Measurements from ENCODE around the gene TRABD.
A peak's percentile ranks its signal among the peaks of the same experiment; 100 is the strongest.

The TRABD gene

DNA sequence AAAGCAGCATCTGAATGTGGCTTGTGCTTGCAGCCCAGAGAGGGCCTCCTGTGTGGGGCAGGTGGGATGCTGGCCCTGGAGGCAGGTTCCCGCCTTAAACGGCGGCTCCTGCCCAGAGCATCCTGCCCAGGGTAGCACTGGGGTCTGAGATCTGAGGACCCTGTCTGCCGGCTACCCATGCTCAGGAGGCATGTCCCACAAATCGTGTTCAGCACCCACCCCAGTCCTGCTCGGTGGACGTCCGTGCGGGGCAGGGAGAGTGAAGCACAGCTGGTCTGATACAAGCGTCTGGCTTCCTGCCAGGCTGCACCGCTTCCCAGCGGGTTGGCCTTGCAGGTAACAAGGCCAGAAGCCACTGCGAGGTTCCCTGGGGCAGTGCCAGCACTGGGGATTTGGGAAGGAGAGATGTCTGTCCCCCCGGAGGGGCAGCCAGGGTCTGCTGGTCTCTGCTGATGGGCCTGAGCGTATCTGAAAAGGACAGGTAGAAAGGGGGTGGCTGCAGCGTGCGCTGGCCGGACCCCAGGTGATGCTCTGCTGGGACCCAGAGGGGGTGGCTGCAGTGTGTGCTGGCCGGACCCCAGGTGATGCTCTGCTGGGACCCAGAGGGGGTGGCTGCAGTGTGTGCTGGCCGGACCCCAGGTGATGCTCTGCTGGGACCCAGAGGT is 3.6 kb downstream of the TRABD start:
- DNase-seq: no peak

DNA sequence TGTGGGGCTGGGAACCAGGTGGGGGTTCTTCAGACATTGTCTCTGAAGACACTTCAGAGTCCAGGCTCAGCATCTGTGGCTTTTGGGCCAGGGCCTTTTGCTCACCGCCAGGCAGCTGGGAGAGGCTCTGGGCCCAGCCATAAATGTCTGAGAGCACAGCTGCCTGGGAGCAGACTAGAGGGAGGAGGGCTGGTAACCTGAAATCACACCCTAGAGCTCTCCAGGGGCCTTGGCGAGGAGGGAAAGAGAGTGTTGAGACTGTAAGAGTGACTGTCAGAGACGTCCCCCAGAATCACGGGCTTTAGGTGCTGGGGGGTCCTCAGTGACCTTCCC is 4.1 kb downstream of the TRABD start:
- no peak for DNase-seq

- peak; percentile 42 for DNase-seq
Observed at GRCh38 chr22:50190182-50190940, 4.6 kb downstream of the TRABD start.

DNA sequence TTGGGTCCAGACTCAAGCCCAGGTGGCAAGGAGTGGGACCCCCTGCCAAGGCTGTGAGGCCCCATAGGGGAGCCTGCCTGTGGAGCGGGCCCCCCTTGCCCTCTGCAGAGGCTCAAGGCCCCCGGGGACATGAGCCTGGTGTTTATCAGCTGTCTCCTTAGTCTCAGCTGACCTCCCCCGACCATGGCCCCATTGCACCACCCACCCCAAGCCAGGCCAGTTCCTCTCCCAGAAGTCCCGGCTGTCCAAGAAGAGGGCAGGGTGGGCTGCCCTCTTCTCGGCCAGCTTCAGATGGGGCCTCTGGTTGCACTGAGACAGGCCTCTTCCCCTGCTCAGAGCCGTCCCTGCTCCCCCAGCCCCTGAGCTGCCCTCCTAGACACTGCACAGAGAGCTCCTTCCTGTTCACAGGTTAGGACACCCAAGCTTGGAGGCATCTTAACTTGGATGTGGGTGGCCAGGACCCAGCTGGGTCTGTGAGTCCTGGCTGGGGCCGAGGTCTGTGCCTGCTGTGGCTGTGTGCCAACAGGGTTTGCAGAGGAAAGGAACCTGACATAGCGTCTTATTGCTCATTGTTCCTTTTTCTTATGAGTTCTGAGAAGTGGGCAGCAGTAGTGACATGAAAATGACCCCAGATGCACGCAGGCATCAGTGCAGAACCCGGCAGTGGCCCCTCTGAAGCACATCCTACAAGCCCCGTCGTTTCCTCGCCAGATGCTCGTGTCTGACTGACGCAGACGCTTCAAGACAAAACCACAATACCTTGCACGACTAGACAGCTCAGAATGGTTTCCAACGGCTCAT is 5.4 kb downstream of the TRABD start:
- DNase-seq: peak; percentile 36

DNA sequence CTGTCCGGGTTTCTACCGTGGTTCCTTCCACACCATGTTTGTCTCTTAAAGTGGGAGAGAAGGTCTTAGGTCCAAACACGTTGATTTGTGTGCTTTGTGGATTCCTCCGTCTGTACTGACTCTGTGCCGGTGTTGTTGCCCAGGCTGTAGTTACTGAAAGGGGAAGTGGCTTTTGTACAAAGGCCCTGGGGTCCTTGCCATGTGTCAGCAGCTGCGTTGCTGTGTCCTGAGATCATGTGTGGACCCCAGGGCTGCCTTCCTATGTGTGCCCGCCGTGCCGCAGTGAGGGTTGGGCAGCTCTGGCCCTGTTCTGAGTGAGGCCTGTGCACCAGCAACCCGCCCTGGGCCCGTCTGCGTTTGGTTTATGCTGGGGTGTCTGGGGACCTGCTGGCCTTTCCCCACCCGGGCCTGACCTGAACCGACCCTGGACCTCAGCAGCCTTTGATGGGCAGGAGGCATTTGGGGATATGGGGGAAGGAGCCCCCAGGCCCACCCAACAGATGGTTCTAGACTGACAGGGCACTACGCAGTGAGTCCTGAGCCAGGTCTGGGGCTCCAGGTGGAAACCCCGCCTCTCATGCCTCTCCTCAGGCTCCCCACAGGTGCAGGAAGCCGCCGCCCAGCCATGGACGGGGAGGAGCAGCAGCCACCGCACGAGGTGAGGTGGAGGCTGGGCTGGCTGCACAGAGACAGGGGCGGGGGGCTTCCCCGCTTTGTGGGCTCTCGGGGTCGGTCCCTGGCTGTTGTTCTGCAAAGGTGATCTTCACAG is 6.9 kb downstream of the TRABD start:
- no peak for DNase-seq

- DNase-seq: no peak
Observed at GRCh38 chr22:50193621-50194020, 7.9 kb downstream of the TRABD start.

GRCh38 chr22:50194037-50194805 is 8.5 kb downstream of the TRABD start:
- no peak for DNase-seq

- no peak for DNase-seq
Observed at GRCh38 chr22:50196256-50196655, 10.5 kb downstream of the TRABD start.

- DNase-seq: no peak
Observed at GRCh38 chr22:50197000-50197800, 11.5 kb downstream of the TRABD start.

DNA sequence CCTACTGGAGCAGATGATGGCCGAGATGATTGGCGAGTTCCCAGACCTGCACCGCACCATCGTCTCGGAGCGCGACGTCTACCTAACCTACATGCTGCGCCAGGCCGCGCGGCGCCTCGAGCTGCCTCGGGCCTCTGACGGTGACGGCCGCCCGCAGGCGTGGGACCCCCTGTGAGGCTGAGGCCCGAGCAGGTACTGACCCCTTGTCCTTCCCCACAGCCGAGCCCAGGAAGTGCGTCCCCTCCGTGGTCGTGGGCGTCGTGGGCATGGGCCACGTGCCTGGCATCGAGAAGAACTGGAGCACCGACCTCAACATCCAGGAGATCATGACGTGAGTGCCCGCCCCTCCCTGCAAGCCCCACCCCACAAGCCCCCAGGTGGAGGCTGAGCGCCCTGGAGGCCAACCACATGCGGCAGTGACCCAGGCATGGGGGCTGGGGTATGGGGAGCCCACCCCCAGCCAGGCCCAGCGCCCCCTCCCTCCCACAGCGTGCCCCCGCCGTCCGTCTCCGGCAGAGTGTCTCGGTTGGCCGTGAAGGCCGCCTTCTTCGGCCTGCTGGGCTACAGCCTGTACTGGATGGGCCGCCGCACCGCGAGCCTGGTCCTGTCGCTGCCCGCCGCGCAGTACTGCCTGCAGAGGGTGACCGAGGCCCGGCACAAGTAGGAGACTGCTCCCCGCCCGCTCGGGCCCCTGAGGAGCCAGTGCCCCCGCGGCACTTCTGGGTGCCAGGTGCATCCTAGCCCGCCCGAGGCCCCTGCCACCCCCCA is 12.3 kb downstream of the TRABD start:
- no peak for DNase-seq

DNA sequence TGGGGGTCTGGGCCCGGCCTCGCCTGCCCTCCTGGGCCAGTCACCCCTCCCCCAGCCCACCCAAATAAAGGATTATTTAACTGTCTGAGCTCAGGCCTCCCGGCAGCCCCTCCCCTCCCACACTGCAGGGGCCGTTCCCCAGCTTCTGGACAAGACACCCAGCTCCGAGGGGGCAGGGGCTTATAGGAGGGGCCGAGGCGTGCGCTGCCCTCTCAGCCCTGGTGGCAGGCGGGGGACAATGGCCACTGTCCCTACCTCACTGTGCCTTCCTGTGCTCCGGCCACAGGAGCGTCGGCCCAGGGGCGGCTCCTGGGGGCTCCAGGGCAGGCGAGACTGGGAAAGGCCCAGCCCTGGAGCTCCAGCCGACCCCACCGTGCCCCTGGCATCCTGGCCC is 12.9 kb downstream of the TRABD start:
- no peak for DNase-seq

DNA sequence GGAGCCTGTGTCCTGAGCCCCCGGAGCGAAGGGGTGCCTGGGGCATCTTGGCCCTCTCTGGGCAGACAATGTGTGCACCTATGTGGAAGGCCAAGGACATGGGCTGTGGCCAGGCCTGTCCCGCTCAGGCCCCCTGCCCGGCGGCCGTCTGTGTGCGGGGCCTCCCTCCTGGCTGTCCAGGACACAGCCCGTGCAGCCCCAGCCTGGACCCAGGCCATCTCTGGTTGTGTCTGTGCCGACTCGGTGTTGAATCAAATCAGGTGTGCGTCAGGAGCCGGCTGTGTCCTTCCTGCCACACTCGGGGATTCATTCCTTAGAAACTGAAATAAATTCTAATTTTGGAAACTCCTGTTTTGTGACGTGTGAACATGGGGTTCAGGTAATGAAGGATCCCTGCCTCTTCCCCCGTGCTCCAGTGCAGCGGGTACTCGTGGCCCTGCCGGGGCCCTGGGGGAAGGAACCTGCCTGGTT is 13.6 kb downstream of the TRABD start:
- no peak for DNase-seq

- no peak for DNase-seq
Observed at GRCh38 chr22:50199829-50200460, 14.2 kb downstream of the TRABD start.

GRCh38 chr22:50200461-50201190 is 14.9 kb downstream of the TRABD start, which contains the start of gene SELENOO:
Gene SELENOO, plus strand, starts transcription at chr22:50201011. Its CDS starts 26 bp downstream, at chr22:50201037.
- peak; percentile 88 for DNase-seq

GRCh38 chr22:50201191-50202129 is 15.7 kb downstream of the TRABD start:
- no peak for DNase-seq

DNA sequence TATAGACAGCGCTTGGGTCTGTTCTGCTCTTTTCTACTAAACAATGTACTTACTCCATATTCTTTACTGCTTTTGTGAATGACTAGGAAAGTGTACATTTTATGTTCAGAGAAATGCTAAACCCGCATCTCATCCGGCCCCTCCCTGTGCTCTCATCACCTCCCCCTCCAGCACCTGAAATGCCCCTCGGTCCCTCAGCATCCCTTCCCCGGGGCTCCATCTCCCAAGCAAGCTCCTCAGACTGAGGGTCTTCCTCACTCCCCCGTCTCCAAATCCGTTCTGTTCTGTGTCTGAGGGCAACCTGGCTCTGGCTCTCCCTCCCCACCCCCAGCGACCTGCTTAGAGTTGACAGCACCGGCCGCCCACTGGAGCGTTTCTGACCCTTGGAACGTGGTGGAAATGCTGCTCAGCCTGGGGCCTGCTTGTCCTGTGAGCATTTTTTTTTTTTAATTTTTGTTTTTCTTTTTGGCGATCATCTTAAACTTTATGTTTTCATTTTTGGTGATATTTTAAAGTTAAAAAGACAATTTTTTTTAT is 16.5 kb downstream of the TRABD start:
- no peak for DNase-seq

DNA sequence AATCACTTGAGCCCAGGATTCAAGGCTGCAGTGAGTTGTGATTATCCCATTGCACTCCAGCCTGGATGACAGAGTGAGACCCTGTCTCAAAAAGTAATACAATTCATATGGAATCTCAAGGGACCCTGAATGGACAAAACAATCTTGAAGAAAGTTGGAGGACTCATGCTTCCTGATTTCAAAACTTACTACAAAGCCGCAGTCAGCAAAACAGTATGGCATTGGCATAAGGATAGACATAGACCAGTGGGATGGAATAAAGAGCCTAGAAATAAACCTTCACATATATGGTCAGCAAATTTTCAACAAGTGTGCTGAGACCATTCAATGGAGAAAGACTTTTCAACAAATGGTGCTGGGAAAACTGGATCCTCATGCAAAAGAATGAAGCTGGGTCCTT is 17.6 kb downstream of the TRABD start:
- no peak for DNase-seq

DNA sequence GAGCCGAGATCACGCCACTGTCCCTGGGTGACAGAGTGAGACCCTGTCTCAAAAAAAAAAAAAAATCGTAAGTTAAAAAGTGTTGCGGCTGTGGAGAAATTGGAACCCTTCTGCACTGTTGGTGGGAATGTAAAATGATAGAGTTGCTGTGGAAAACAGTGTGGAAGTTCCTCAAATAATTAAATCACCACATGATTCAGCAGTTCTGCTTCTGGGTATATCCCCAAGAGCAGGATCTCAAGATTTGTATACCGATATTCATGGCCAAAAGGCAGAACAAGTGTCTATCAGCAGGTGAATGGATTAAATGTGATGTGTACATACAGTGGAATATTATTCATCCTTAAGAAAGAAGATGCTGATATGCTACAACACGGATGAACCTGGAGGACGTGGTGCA is 18.9 kb downstream of the TRABD start:
- DNase-seq: no peak

Measured in fibroblast of skin of right biceps (primary cell).